PC-9 (cell line): ENCODE results near the gene PACRGL.

Experiments used
- EZH2 ChIP-seq: fragments of 200-600 bp; sonication (generic); IDR thresholded peaks from 2 replicates; pipeline ENCODE4 v1.8.0; 2017; ENCODE audit warnings: antibody characterized with exemption, low read depth
- TF ChIP-seq, protein P1 (sequence below): fragments of 200-600 bp; sonication (generic); conservative IDR thresholded peaks from 2 replicates; pipeline ENCODE4 v1.6.1; 2017; ENCODE audit warnings: mixed run types, antibody characterized with exemption, mild to moderate bottlenecking, moderate library complexity

DNA sequence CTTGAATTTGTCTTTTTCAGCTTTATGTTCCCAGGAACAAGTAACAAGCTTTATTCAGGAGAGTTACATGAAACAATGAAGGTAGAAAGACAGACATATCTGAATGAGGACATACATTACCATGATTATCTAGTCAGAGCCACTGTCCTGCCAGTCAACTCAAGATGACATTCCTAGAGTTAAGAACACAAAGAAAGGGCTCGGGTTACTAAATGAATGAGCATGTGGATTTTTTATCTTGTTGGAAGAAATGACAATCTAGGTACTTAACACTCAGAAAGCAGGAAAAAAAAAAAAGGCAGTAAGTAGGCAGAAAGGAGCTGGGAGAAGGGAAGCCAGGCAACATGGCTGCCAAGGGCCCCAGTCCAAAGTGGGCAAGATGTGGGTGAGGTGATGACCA is 28.0 kb upstream of the PACRGL start:
- TF ChIP-seq, protein P1, sequence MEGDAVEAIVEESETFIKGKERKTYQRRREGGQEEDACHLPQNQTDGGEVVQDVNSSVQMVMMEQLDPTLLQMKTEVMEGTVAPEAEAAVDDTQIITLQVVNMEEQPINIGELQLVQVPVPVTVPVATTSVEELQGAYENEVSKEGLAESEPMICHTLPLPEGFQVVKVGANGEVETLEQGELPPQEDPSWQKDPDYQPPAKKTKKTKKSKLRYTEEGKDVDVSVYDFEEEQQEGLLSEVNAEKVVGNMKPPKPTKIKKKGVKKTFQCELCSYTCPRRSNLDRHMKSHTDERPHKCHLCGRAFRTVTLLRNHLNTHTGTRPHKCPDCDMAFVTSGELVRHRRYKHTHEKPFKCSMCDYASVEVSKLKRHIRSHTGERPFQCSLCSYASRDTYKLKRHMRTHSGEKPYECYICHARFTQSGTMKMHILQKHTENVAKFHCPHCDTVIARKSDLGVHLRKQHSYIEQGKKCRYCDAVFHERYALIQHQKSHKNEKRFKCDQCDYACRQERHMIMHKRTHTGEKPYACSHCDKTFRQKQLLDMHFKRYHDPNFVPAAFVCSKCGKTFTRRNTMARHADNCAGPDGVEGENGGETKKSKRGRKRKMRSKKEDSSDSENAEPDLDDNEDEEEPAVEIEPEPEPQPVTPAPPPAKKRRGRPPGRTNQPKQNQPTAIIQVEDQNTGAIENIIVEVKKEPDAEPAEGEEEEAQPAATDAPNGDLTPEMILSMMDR = no peak
- TF ChIP-seq EZH2 = no peak
